Measurements from ENCODE around the gene BANF2. TPM values are rescaled to one million over a fixed set of nuclear protein-coding genes. Genes with fewer than 3 reads are reported as not detected.
"Not testable (repeated sequence)": the region's sequence is repeated elsewhere in the genome, so short reads cannot be mapped to it uniquely, and the experiment has no call there.

Gene BANF2
- total RNA-seq, 6 experiments from 2014 or later, result not detected

- Mint-ChIP-seq H3K9me3 (no peaks in the 10 kb centered on the region), H3K4me3 (no peak overlapping the region), H3K27ac (no peak overlapping the region), H3K4me1 (ENCODE audit: low read depth) (peaks cover 13% of the 10 kb centered on the region), H3K36me3 (ENCODE audit: low read depth) (no peaks in the 10 kb centered on the region), H3K27me3 (ENCODE audit: insufficient read depth) (peaks cover 18% of the 10 kb centered on the region)
- DNase-seq, result no peak
- TF ChIP-seq, protein P1, sequence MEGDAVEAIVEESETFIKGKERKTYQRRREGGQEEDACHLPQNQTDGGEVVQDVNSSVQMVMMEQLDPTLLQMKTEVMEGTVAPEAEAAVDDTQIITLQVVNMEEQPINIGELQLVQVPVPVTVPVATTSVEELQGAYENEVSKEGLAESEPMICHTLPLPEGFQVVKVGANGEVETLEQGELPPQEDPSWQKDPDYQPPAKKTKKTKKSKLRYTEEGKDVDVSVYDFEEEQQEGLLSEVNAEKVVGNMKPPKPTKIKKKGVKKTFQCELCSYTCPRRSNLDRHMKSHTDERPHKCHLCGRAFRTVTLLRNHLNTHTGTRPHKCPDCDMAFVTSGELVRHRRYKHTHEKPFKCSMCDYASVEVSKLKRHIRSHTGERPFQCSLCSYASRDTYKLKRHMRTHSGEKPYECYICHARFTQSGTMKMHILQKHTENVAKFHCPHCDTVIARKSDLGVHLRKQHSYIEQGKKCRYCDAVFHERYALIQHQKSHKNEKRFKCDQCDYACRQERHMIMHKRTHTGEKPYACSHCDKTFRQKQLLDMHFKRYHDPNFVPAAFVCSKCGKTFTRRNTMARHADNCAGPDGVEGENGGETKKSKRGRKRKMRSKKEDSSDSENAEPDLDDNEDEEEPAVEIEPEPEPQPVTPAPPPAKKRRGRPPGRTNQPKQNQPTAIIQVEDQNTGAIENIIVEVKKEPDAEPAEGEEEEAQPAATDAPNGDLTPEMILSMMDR (IDR thresholded peaks at IDR 0.05), result no peak
Observed at GRCh38 chr20:17772005-17772343, 72.2 kb downstream of the BANF2 start.

- Mint-ChIP-seq H3K9me3 (no peaks in the 10 kb centered on the region), H3K4me1 (ENCODE audit: low read depth) (peaks cover 13% of the 10 kb centered on the region)
Observed at GRCh38 chr20:17773619-17774018, 73.9 kb downstream of the BANF2 start.

DNA sequence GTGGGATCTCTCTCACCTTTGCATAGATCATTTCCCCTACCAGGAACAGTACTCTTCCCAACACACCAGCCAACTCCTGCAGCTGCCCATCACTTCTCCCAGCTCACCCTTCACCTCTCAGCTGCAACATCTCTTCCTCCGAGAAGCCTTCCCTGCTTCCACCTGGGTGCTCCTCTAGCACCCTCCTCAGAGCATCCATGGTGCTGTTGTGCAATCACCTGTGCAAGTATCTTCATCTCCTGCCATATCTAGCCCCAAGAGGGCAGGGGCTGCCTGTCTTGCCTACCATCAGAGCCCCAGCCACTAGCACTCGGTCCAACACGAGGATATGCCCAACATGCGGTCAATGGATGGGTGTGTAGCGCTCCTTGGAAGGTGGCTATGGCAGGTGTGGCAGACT lies 75.8 kb downstream of the BANF2 start:
- H3K36me3 Mint-ChIP-seq (ENCODE audit: low read depth), result no peaks in the 10 kb centered on the region
- H3K27me3 Mint-ChIP-seq (ENCODE audit: insufficient read depth), result peaks cover 11% of the 10 kb centered on the region
- no peaks in the 10 kb centered on the region for H3K9me3 Mint-ChIP-seq
- H3K27ac Mint-ChIP-seq, result no peak overlapping the region
- TF ChIP-seq, protein P1 (IDR thresholded peaks at IDR 0.05), result no peak
- peaks cover 13% of the 10 kb centered on the region for H3K4me1 Mint-ChIP-seq (ENCODE audit: low read depth)
- no peak for DNase-seq
- H3K4me3 Mint-ChIP-seq, result no peak overlapping the region

More at GRCh38 chr20:17773619-17774018, 73.9 kb downstream of the BANF2 start:
- H3K27ac Mint-ChIP-seq, result no peak overlapping the region
- TF ChIP-seq, protein P1 (IDR thresholded peaks at IDR 0.05), result no peak
- DNase-seq, result no peak
- H3K36me3 Mint-ChIP-seq (ENCODE audit: low read depth), result no peaks in the 10 kb centered on the region
- peaks cover 12% of the 10 kb centered on the region for H3K27me3 Mint-ChIP-seq (ENCODE audit: insufficient read depth)
- no peak overlapping the region for H3K4me3 Mint-ChIP-seq

DNA sequence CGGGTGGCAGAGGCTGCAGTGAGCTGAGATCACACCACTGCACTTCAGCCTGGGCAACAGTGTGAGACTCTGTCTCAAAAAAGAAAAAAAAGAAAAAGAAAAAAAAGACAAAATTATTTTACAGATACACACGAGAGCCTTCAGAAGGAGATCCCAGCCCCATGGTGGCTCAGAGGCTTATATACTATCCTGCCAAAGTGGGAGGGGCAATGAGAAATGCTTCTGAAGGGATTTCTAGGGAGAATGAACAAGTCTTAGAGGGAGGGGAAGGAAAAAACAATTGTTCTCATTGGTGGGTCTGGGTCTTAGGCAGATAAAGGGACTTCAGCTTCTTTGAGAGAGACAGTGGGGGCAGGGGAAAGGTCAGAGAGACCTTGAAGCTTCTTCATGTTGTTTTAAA lies 76.8 kb downstream of the BANF2 start:
- DNase-seq, result no peak
- peaks cover 7% of the 10 kb centered on the region for H3K4me1 Mint-ChIP-seq (ENCODE audit: low read depth)
- peaks cover 8% of the 10 kb centered on the region for H3K27me3 Mint-ChIP-seq (ENCODE audit: insufficient read depth)
- no peaks in the 10 kb centered on the region for H3K36me3 Mint-ChIP-seq (ENCODE audit: low read depth)
- TF ChIP-seq, protein P1 (IDR thresholded peaks at IDR 0.05), result no peak
- no peak overlapping the region for H3K4me3 Mint-ChIP-seq
- no peaks in the 10 kb centered on the region for H3K9me3 Mint-ChIP-seq
- H3K27ac Mint-ChIP-seq, result no peak overlapping the region

GRCh38 chr20:17779011-17779410 lies 79.2 kb downstream of the BANF2 start:
- not testable (repeated sequence) for H3K4me3 Mint-ChIP-seq; H3K9me3 Mint-ChIP-seq; DNase-seq; H3K36me3 Mint-ChIP-seq (ENCODE audit: low read depth); H3K4me1 Mint-ChIP-seq (ENCODE audit: low read depth); H3K27ac Mint-ChIP-seq
- peaks cover 14% of the 10 kb centered on the region for H3K27me3 Mint-ChIP-seq (ENCODE audit: insufficient read depth)

DNA sequence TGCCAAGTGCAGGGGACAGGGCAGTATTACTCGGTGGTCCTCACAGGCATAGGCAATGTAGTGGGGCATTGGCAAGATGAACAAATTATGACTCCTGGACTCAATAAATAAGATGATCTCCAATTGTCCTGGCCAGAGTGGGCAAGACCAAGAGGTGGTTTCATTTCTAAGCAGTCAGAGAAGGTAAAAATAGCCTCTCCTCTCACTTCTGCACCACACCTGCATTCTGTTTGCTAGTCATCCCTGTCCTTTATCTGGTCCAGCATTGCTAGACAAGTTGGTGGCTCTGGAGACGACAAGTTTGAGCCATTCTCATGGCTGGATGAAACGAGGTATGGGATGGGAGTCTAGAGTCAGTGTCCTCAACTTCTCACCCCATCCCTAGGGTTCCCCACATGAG lies 83.0 kb downstream of the BANF2 start:
- TF ChIP-seq, protein P1 (IDR thresholded peaks at IDR 0.05), result no peak
- H3K27ac Mint-ChIP-seq, result no peak overlapping the region
- H3K4me1 Mint-ChIP-seq (ENCODE audit: low read depth), result peaks cover 11% of the 10 kb centered on the region
- H3K4me3 Mint-ChIP-seq, result no peak overlapping the region
- H3K27me3 Mint-ChIP-seq (ENCODE audit: insufficient read depth), result peaks cover 8% of the 10 kb centered on the region; the same call in 1 of the 2 replicates
- H3K36me3 Mint-ChIP-seq (ENCODE audit: low read depth), result no peaks in the 10 kb centered on the region
- H3K9me3 Mint-ChIP-seq, result no peaks in the 10 kb centered on the region
- DNase-seq, result no peak
